HL-60 (cell line): ENCODE measurements around the gene UBE2J2.
A peak's percentile ranks its signal among the peaks of the same experiment; 100 is the strongest.

Experiments
- DNase-seq, 2 experiments: peaks; one replicate each; pipeline ENCODE4 v3.0.0-alpha.2; 2010 to 2020; ENCODE audit warnings: low read depth in 1 of 2, low spot score in 1 of 2
- H3K27ac ChIP-seq: fragments of 250-450 bp; sonication (Bioruptor Pico); replicated peaks from 2 replicates; pipeline ENCODE4 v1.5.1; 2020; ENCODE audit warnings: mild to moderate bottlenecking, moderate library complexity
- H3K27me3 ChIP-seq: fragments of 250-450 bp; sonication (Bioruptor Pico); 2 replicates; pipeline ENCODE4 v1.5.1; 2021; ENCODE audit warnings: mild to moderate bottlenecking, moderate library complexity; ENCODE audit not compliant: insufficient read depth, poor library complexity, severe bottlenecking
- H3K4me3 ChIP-seq: replicated peaks from 2 replicates; pipeline ENCODE4 v1.5.1; 2011; ENCODE audit warnings: mild to moderate bottlenecking, control low read depth, low read length; ENCODE audit not compliant: insufficient read depth
- GABPA ChIP-seq: IDR thresholded peaks from 2 replicates; pipeline ENCODE4 v1.6.1; 2012; ENCODE audit warnings: low read depth
- POLR2AphosphoS5 ChIP-seq: IDR thresholded peaks from 2 replicates; pipeline ENCODE4 v1.6.1; 2012; ENCODE audit warnings: low read depth
- SPI1 ChIP-seq: IDR thresholded peaks from 2 replicates; pipeline ENCODE4 v1.6.1; 2012; ENCODE audit warnings: low read depth, mild to moderate bottlenecking, borderline replicate concordance
- TF ChIP-seq, protein P1 (sequence below): IDR thresholded peaks from one replicate; pipeline ENCODE4 v1.5.1; 2011; ENCODE audit warnings: low read length, control low read depth, inconsistent platforms; ENCODE audit not compliant: insufficient read depth
- TF ChIP-seq, protein P2 (sequence below): IDR thresholded peaks from 2 replicates; pipeline ENCODE4 v1.6.1; 2012; ENCODE audit warnings: low read depth; ENCODE audit not compliant: insufficient replicate concordance

The UBE2J2 gene

DNA sequence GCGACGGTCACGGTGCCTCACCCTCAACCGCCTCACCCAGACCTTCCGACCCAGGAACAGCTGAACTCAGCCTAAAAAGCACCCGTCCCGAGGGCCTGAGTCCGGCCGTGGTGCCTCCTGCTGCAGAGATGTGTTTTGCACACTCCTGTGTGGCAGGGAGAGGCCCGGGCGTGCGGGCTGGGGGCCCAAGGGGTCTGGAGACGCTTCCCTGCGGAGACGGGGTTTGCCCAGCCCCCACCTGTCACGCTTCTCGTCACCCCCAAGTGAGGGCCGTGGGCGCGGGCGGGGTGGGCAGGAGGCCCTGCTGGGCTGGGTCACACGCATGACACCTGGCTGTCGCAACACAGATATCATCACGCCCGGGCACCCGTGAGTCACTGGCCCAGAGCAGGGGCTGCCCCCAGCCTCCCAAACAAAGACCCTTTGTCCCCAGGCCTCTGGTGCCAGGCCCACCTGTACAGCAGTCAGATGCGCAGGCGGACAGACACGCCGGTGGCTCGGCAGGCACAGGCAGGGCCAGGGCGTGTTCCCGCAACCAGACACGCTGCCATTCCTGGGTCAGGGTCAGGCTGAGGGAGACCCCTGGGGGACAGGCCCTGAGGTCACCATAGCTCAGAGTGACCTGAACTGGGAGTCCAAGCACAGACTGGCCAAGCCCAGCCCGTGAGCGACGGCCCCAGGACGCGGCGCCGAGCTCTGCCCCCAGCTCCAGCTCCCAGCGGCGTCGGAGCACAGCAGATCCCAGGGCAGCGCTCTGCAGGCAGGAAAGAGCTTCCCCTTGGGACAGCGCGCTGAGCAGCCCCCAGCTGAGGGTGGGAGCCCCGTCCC, 35.6 kb downstream of the UBE2J2 start:
- no peak overlapping the region for H3K4me3 ChIP-seq
- DNase-seq = peak in 1 of 2 experiments; percentile 9
- TF ChIP-seq SPI1 = no peak
- TF ChIP-seq GABPA = no peak
- TF ChIP-seq POLR2AphosphoS5 = no peak
- TF ChIP-seq, protein P1, sequence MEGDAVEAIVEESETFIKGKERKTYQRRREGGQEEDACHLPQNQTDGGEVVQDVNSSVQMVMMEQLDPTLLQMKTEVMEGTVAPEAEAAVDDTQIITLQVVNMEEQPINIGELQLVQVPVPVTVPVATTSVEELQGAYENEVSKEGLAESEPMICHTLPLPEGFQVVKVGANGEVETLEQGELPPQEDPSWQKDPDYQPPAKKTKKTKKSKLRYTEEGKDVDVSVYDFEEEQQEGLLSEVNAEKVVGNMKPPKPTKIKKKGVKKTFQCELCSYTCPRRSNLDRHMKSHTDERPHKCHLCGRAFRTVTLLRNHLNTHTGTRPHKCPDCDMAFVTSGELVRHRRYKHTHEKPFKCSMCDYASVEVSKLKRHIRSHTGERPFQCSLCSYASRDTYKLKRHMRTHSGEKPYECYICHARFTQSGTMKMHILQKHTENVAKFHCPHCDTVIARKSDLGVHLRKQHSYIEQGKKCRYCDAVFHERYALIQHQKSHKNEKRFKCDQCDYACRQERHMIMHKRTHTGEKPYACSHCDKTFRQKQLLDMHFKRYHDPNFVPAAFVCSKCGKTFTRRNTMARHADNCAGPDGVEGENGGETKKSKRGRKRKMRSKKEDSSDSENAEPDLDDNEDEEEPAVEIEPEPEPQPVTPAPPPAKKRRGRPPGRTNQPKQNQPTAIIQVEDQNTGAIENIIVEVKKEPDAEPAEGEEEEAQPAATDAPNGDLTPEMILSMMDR = no peak
- TF ChIP-seq, protein P2, sequence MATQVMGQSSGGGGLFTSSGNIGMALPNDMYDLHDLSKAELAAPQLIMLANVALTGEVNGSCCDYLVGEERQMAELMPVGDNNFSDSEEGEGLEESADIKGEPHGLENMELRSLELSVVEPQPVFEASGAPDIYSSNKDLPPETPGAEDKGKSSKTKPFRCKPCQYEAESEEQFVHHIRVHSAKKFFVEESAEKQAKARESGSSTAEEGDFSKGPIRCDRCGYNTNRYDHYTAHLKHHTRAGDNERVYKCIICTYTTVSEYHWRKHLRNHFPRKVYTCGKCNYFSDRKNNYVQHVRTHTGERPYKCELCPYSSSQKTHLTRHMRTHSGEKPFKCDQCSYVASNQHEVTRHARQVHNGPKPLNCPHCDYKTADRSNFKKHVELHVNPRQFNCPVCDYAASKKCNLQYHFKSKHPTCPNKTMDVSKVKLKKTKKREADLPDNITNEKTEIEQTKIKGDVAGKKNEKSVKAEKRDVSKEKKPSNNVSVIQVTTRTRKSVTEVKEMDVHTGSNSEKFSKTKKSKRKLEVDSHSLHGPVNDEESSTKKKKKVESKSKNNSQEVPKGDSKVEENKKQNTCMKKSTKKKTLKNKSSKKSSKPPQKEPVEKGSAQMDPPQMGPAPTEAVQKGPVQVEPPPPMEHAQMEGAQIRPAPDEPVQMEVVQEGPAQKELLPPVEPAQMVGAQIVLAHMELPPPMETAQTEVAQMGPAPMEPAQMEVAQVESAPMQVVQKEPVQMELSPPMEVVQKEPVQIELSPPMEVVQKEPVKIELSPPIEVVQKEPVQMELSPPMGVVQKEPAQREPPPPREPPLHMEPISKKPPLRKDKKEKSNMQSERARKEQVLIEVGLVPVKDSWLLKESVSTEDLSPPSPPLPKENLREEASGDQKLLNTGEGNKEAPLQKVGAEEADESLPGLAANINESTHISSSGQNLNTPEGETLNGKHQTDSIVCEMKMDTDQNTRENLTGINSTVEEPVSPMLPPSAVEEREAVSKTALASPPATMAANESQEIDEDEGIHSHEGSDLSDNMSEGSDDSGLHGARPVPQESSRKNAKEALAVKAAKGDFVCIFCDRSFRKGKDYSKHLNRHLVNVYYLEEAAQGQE = no peak
- peaks cover 18% of the 10 kb centered on the region for H3K27me3 ChIP-seq
- H3K27ac ChIP-seq = no peak overlapping the region

DNA sequence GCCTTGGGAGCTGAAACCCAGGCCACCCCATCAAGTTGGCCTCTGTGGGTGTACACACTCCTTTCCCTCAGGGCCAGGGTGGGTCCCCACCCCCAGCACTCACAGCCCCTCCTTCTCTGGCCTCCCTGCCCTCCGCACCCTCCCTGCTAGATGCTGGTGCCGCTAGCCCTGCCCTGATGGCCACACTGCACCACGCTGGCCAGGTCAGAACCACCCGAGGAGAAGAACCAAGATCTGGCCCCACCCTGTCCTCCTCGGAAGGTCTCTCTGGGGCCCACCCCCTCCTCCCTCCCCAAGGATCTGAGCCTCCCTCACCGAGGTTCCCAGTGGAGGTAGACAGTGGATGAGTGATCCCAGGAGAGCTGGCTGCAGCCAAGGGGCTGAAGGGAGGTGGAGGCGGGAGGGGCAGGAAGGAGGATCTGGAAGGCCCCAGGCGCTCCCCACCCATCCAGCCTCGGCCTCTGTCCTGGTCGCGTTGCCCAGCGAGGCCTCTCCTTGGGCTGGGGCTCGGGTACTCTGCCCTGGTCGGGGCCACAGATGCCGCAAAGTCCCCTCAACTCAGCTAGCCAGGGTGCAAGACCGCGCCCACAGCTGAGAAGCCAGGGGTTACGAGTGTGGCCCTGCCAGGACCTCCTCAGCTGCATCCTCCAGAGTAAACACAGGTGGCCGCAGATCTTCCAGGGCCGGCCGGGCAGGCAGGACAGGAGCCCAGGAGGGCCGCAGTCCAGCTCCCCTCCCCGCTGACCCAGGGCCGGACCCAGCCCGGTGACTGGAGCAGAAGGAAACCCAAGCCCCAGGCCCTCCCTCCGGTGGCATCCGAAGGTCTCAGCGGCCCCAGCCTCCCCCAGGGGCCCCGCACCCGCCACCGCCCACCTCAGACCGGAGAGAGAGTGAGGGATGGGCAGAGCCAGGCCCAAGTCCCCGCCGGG, 36.4 kb downstream of the UBE2J2 start:
- DNase-seq = no peak
- no peak for TF ChIP-seq SPI1
- TF ChIP-seq GABPA = no peak
- TF ChIP-seq POLR2AphosphoS5 = peak; percentile 30
- TF ChIP-seq, protein P2 = no peak
- TF ChIP-seq, protein P1 = no peak
- no peak overlapping the region for H3K4me3 ChIP-seq
- peaks cover 18% of the 10 kb centered on the region for H3K27me3 ChIP-seq
- H3K27ac ChIP-seq = no peak overlapping the region

DNA sequence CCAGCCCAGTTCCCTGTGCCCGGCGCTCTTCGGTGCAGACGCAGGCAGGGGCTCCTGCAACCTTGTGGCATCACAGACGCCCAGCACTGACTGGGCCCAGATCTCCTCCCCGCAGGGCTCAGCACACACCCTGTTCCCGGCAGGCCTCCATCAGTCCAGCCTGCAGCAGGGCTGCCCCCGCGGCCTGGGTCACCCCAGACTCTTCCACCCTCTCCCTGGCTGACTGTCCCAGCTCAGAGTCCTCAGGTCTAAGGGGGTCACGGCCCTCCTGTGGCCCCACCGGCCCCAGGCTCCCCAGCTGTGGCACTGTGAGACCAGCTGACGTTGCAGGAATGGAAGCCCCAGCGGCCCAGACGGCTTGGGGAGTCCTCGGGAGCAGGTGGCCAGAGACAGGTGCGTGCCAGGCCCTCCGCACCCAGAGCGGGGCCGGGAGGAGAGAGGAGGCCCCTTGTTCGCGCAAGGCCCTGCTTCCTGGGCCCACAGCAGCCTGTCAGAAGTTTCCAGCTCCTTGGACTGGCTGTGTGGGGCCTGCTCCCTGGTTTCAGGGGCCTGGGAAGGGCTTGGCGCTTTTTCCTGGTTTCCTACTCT, 37.4 kb downstream of the UBE2J2 start:
- Histone ChIP-seq H3K4me3 (no peak overlapping the region), H3K27ac (no peak overlapping the region), H3K27me3 (peaks cover 18% of the 10 kb centered on the region)
- no peak for TF ChIP-seq POLR2AphosphoS5
- TF ChIP-seq, protein P1 = no peak
- no peak for TF ChIP-seq SPI1
- TF ChIP-seq, protein P2 = no peak
- no peak for TF ChIP-seq GABPA
- no peak for DNase-seq
